ENCODE measurements around the gene ANAPC2.

DNA sequence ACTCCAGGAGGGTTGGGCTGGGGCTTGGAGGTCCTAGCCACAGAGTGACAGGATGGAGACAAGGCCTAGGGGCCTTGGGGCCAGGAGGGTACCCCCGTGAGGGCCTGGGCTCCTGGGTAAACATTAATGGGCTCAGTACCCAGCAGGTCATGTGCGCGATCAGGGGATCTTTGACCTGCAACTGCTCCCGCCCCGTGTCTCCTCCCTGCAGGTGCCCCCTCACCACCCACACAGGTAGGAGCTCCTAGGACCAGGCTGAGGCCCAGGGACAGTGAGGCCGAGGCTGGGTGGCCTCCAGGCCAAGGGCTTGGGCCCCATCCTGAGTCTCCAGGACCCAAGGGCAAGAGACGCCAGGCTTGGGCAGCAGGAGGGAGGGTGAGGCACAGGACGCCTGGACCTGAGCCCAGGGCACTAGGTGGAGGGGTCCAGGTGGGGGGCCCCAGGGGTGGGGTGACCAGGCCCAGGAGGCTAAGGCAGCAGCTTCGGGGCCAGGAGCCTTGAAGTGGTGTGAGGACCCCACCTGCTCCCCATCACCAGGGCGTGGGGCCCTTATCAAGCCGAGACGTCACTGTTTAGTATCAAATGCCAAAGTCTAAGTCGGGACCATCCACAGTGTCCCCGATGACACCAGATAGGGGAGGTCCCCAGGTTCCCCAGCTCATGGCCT lies 42.5 kb upstream of the ANAPC2 start, which contains the start of gene SLC34A3:
- no peak for TF ChIP-seq POLR2A (IDR thresholded peaks at IDR 0.05)
- TF ChIP-seq, protein P1, sequence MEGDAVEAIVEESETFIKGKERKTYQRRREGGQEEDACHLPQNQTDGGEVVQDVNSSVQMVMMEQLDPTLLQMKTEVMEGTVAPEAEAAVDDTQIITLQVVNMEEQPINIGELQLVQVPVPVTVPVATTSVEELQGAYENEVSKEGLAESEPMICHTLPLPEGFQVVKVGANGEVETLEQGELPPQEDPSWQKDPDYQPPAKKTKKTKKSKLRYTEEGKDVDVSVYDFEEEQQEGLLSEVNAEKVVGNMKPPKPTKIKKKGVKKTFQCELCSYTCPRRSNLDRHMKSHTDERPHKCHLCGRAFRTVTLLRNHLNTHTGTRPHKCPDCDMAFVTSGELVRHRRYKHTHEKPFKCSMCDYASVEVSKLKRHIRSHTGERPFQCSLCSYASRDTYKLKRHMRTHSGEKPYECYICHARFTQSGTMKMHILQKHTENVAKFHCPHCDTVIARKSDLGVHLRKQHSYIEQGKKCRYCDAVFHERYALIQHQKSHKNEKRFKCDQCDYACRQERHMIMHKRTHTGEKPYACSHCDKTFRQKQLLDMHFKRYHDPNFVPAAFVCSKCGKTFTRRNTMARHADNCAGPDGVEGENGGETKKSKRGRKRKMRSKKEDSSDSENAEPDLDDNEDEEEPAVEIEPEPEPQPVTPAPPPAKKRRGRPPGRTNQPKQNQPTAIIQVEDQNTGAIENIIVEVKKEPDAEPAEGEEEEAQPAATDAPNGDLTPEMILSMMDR (IDR thresholded peaks at IDR 0.05): no peak

All from esophagus squamous epithelium (tissue), 4 donors.